NAMALWA (cell line): ENCODE results near the gene PDE4A.

Experiments used
- DNase-seq: peaks from one replicate; pipeline ENCODE4 v3.0.0-alpha.2; 2015; ENCODE audit warnings: low spot score

The PDE4A gene

GRCh38 chr19:10403137-10404021 is 17.0 kb upstream of the PDE4A start, which contains the start of gene CDC37:
Gene CDC37, minus strand, starts transcription at chr19:10403542. Its CDS starts 63 bp downstream, at chr19:10403479.
- DNase-seq, result peak; percentile 97

GRCh38 chr19:10404888-10405820 is 15.2 kb upstream of the PDE4A start:
- DNase-seq, result no peak

GRCh38 chr19:10406191-10406590 is 14.1 kb upstream of the PDE4A start:
- no peak for DNase-seq

GRCh38 chr19:10407096-10407495 is 13.2 kb upstream of the PDE4A start:
- DNase-seq, result no peak

- DNase-seq, result peak; percentile 67
Observed at GRCh38 chr19:10408511-10409283, 11.6 kb upstream of the PDE4A start.

- DNase-seq, result peak; percentile 44
Observed at GRCh38 chr19:10411224-10411623, 9.1 kb upstream of the PDE4A start.

- DNase-seq, result peak; percentile 95
Observed at GRCh38 chr19:10412257-10412977, 7.9 kb upstream of the PDE4A start.

- DNase-seq, result no peak
Observed at GRCh38 chr19:10416083-10416379, 4.3 kb upstream of the PDE4A start.

- peak; percentile 95 for DNase-seq
Observed at GRCh38 chr19:10416380-10417257, 3.7 kb upstream of the PDE4A start.

GRCh38 chr19:10417541-10418234 is 2.6 kb upstream of the PDE4A start:
- DNase-seq, result no peak

GRCh38 chr19:10418235-10418484 is 2.2 kb upstream of the PDE4A start:
- DNase-seq, result peak; percentile 63

GRCh38 chr19:10418485-10419199 is 1.7 kb upstream of the PDE4A start:
- DNase-seq, result peak; percentile 73

GRCh38 chr19:10419200-10419645 is 1.1 kb upstream of the PDE4A start:
- no peak for DNase-seq

- peak; percentile 91 for DNase-seq
Observed at GRCh38 chr19:10419646-10420443, 493 bp upstream of the PDE4A start.

GRCh38 chr19:10421240-10422045 is 1.1 kb downstream of the PDE4A start:
- peak; percentile 60 for DNase-seq

GRCh38 chr19:10422046-10422461 is 1.7 kb downstream of the PDE4A start:
- DNase-seq, result peak; percentile 60

- peak; percentile 27 for DNase-seq
Observed at GRCh38 chr19:10422846-10423245, 2.5 kb downstream of the PDE4A start.
